Immature natural killer cell (primary cell): ENCODE measurements around the gene SLC2A11. TPM values are rescaled to one million over a fixed set of nuclear protein-coding genes. Genes with fewer than 3 reads are reported as not detected.
"Not testable (repeated sequence)": the region's sequence is repeated elsewhere in the genome, so short reads cannot be mapped to it uniquely, and the experiment has no call there.

ENCODE experiments used
- DNase-seq, 3 donors: peaks; one replicate each; pipeline ENCODE4 v3.0.0; 2022; ENCODE audit warnings: mixed read lengths in 1 of 3
- H3K27ac Mint-ChIP-seq, 6 donors: one replicate each; pipeline ENCODE4 v1.8.0; 2020; ENCODE audit warnings: mixed read lengths in 6 of 6, mild to moderate bottlenecking in 5 of 6, inconsistent platforms in 4 of 6, moderate library complexity in 3 of 6
- H3K27me3 Mint-ChIP-seq, 3 donors: one replicate each; pipeline ENCODE4 v1.8.0; 2020 to 2021; ENCODE audit warnings: low read depth in 3 of 3, mild to moderate bottlenecking in 3 of 3, mixed read lengths in 3 of 3, moderate library complexity in 3 of 3, inconsistent platforms in 1 of 3
- H3K36me3 Mint-ChIP-seq, 3 donors: one replicate each; pipeline ENCODE4 v1.8.0; 2020; ENCODE audit warnings: mixed read lengths in 3 of 3, inconsistent platforms in 2 of 3, mild to moderate bottlenecking in 2 of 3
- H3K4me1 Mint-ChIP-seq, 2 donors: one replicate each; pipeline ENCODE4 v1.8.0; 2020; ENCODE audit warnings: inconsistent platforms in 2 of 2, mild to moderate bottlenecking in 2 of 2, mixed read lengths in 2 of 2, moderate library complexity in 1 of 2
- H3K4me3 Mint-ChIP-seq, 5 donors: one replicate each; pipeline ENCODE4 v1.8.0; 2020; ENCODE audit warnings: mild to moderate bottlenecking in 5 of 5, mixed read lengths in 5 of 5, inconsistent platforms in 3 of 5, moderate library complexity in 3 of 5
- H3K9me3 Mint-ChIP-seq, 6 donors: one replicate each; pipeline ENCODE4 v1.8.0; 2020; ENCODE audit warnings: mild to moderate bottlenecking in 6 of 6, mixed read lengths in 6 of 6, inconsistent platforms in 4 of 6, moderate library complexity in 3 of 6
- polyA plus RNA-seq, 3 donors: library from polyadenylated mRNA; unstranded; fragments of 300-500 nt; fragmentation: Illumina TruSeq; gene quantifications; one replicate each; pipeline ENCODE4 v1.2.3, GENCODE V29; 2021

SLC2A11 gene
- polyA plus RNA-seq, 3 donors from 2014 or later: 0.48 to 3.0 (median 2.0) TPM

DNA sequence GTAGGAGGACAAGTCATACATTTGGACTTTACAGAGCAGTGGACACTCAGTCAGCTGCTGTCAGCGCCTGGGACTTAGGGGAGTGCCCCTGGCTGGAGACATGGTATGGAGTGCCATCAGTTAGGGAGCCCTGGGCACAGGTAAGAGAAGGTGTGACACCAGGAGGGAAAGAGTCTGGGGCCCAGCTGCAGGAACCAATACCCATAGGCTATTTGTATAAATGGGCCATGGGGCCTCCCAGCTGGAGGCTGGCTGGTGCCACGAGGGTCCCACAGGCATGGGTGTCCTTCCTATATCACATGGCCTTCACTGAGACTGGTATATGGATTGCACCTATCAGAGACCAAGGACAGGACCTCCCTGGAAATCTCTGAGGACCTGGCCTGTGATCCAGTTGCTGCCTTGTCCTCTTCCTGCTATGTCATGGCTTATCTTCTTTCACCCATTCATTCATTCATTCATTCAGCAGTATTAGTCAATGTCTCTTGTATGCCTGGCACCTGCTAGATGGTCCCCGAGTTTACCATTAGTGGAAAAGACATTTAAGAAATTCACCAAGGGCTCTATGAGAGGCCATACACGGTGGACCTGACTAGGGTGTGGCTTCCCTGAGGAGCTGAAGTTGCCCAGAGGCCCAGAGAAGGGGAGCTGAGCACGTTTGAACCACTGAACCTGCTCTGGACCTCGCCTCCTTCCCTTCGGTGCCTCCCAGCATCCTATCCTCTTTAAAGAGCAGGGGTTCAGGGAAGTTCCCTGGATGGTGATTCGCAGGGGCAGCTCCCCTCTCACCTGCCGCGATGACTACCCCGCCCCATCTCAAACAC is 35.7 kb downstream of the SLC2A11 start:
- peak overlapping the region; percentile 87 to 96 (median 94) for H3K27ac Mint-ChIP-seq
- no peak for DNase-seq
- peaks cover 0 to 6% (median 3%) of the 10 kb centered on the region in 3 donors for H3K27me3 Mint-ChIP-seq
- H3K4me1 Mint-ChIP-seq: peaks cover 20 to 26% of the 10 kb centered on the region in 2 donors
- H3K36me3 Mint-ChIP-seq: no peaks in the 10 kb centered on the region
- H3K9me3 Mint-ChIP-seq: no peaks in the 10 kb centered on the region
- peak overlapping the region; percentile 90 to 94 (median 91) for H3K4me3 Mint-ChIP-seq

DNA sequence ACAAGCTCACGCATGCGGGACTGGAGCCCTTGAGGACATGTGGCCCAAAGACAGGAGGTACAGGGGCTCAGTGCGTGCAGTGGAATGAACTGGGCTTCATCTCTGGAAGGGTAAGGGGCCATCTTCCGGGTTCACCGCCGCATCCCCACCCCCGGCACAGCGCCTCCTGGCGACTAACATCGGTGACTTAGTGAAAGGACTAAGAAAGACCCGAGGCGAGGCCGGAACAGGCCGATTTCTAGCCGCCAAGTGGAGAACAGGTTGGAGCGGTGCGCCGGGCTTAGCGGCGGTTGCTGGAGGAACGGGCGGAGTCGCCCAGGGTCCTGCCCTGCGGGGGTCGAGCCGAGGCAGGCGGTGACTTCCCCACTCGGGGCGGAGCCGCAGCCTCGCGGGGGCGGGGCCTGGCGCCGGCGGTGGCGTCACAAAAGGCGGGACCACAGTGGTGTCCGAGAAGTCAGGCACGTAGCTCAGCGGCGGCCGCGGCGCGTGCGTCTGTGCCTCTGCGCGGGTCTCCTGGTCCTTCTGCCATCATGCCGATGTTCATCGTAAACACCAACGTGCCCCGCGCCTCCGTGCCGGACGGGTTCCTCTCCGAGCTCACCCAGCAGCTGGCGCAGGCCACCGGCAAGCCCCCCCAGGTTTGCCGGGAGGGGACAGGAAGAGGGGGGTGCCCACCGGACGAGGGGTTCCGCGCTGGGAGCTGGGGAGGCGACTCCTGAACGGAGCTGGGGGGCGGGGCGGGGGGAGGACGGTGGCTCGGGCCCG is 36.5 kb downstream of the SLC2A11 start, which contains the start of gene MIF:
Gene MIF, plus strand, starts transcription at position 439 of the 765 bp plus-strand sequence. Its CDS starts 92 bp downstream, at position 531.
- Mint-ChIP-seq H3K27ac (peak within 1 kb of the TSS; percentile 87 to 96 (median 94)), H3K9me3 (no peaks in the 10 kb centered on the region), H3K27me3 (peaks cover 0 to 6% (median 3%) of the 10 kb centered on the region in 3 donors), H3K36me3 (no peaks in the 10 kb centered on the region), H3K4me3 (peak within 1 kb of the TSS; percentile 90 to 94 (median 91)), H3K4me1 (peaks cover 20 to 26% of the 10 kb centered on the region in 2 donors)
- peak; percentile 99 for DNase-seq

DNA sequence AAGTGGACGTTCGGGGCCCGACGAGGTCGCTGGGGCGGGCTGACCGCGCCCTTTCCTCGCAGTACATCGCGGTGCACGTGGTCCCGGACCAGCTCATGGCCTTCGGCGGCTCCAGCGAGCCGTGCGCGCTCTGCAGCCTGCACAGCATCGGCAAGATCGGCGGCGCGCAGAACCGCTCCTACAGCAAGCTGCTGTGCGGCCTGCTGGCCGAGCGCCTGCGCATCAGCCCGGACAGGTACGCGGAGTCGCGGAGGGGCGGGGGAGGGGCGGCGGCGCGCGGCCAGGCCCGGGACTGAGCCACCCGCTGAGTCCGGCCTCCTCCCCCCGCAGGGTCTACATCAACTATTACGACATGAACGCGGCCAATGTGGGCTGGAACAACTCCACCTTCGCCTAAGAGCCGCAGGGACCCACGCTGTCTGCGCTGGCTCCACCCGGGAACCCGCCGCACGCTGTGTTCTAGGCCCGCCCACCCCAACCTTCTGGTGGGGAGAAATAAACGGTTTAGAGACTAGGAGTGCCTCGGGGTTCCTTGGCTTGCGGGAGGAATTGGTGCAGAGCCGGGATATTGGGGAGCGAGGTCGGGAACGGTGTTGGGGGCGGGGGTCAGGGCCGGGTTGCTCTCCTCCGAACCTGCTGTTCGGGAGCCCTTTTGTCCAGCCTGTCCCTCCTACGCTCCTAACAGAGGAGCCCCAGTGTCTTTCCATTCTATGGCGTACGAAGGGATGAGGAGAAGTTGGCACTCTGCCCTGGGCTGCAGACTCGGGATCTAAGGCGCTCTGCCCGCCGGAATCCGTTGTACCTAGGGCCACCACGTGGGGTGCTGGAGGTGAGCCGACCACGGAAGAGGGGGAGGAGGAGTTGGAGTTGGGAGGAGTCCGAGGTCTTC is 37.3 kb downstream of the SLC2A11 start:
- Mint-ChIP-seq H3K4me3 (peak overlapping the region; percentile 85 to 94 (median 90)), H3K27ac (peak overlapping the region; percentile 65 to 93 (median 86)), H3K4me1 (peaks cover 20 to 26% of the 10 kb centered on the region in 2 donors), H3K9me3 (no peaks in the 10 kb centered on the region), H3K36me3 (peaks cover 0 to 3% (median 0%) of the 10 kb centered on the region in 3 donors), H3K27me3 (peaks cover 0 to 6% (median 3%) of the 10 kb centered on the region in 3 donors)
- DNase-seq: peak; percentile 41 to 46 (median 42)

DNA sequence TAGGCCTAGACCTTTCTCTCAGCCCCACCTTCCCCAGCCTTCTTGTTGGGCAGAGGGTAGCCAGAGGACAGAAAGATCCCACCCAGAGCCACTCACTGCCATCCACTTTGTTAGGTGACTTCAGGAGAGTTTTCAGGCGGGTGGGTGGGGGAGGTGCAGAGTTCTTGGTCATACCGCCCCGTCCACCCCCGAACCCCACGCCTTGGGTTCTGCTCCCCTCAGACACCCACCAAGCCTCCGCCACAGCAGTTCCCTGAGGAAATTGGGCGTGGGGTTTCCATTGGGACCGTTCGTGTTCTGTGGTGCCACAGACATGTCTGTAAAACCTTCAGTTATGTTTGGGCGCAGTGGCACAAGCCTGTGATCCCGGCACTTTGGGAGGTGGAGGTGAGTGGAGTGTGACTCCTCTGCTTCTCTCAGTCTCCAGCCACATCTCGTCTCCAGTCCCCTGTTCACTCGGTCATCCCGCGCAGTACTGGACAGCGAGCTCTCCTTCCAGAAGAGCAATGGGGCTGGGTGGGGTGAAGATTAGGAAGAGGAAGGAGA is 38.0 kb downstream of the SLC2A11 start:
- Mint-ChIP-seq H3K27me3 (peaks cover 0 to 6% (median 3%) of the 10 kb centered on the region in 3 donors), H3K4me3 (peak overlapping the region; percentile 85 to 94 (median 90)), H3K9me3 (no peaks in the 10 kb centered on the region), H3K36me3 (peaks cover 0 to 3% (median 2%) of the 10 kb centered on the region in 3 donors), H3K4me1 (peaks cover 20 to 26% of the 10 kb centered on the region in 2 donors), H3K27ac (peak overlapping the region in 5 of 6 donors; percentile 40 to 89 (median 82))
- DNase-seq: no peak

DNA sequence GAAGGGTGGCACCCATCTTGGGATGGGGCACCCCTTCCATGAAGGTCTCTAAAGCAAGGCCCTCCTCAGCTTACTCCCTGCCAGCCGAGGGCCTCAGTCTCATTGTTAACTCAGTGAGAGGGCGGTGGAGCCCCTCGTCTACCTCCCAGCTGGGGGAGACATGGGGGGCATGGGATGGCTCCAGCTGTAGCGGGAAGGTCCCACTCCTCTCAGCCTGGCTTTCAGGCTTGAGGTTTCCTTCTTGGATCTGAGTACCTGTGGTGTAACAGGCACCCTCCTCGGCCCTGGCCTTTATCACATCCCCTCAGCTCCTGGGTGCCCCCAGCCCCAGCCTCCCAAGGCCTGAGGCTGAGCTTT is 38.5 kb downstream of the SLC2A11 start:
- DNase-seq: no peak
- Mint-ChIP-seq H3K9me3 (no peaks in the 10 kb centered on the region), H3K4me1 (peaks cover 20 to 26% of the 10 kb centered on the region in 2 donors), H3K27me3 (peaks cover 0 to 9% (median 3%) of the 10 kb centered on the region in 3 donors), H3K36me3 (peaks cover 0 to 3% (median 3%) of the 10 kb centered on the region in 3 donors), H3K4me3 (peak overlapping the region; percentile 41 to 94 (median 90)), H3K27ac (peak overlapping the region in 2 of 6 donors; percentile 40 to 77)

DNA sequence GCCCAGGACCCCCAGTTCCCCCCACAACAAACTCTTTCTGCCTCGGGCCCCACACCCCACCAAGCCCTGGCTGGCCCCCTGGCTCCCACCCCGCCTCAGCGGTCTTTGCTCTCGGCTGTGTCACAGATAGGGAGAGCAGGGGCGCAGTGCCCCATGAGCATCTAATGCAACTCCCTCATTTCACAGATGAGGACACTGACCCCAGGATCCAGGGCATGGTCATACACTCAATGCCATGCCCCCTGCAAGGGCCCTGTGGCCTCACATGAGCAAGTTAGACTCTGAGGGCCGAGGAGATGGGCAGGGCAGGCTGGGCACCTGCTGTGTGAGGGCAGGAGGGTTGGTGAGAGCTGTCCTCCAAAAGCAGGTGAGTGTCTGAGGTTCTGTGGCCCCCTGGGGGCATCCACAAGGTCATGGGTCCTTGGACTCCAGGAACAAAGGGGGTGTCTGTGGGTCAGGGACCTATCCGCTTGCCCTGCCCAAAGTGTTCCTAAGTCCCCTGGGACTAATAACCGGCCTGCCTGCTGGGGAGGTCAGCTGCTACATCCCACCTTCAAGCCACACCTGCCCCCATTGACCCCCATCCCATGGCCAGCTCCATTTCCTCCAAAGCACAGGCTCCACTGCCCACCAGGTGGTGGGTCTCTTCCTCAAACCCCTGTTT is 39.0 kb downstream of the SLC2A11 start:
- H3K36me3 Mint-ChIP-seq: peaks cover 0 to 3% (median 3%) of the 10 kb centered on the region in 3 donors
- peaks cover 20 to 26% of the 10 kb centered on the region in 2 donors for H3K4me1 Mint-ChIP-seq
- DNase-seq: no peak
- H3K9me3 Mint-ChIP-seq: no peaks in the 10 kb centered on the region
- peak overlapping the region; percentile 15 to 50 (median 33) for H3K4me3 Mint-ChIP-seq
- H3K27me3 Mint-ChIP-seq: peaks cover 0 to 9% (median 2%) of the 10 kb centered on the region in 3 donors
- H3K27ac Mint-ChIP-seq: no peak overlapping the region

DNA sequence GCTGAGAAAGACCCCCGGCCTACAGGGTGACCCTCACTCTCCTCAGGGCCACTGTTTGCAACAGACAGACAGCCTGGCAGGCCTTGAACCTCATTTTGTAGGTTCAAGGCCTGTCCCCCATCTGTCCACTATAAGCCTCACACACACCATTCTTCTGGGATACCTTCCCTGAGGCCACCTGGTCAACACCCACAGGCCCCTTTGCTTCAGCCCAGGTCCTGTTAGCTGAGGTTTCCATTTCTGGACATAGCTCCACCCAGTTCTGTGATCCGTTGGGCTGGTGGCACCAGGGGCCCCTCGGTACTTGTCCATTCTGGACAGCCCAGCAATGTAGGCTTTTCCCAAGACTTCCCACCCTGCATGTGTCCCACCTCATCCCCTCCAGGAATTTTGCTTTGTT is 39.6 kb downstream of the SLC2A11 start:
- H3K27ac Mint-ChIP-seq: no peak overlapping the region
- H3K4me3 Mint-ChIP-seq: peak overlapping the region in 3 of 5 donors; percentile 23 to 50 (median 49)
- H3K27me3 Mint-ChIP-seq: peaks cover 0 to 9% (median 2%) of the 10 kb centered on the region in 3 donors
- H3K4me1 Mint-ChIP-seq: peaks cover 20 to 26% of the 10 kb centered on the region in 2 donors
- peaks cover 0 to 3% (median 3%) of the 10 kb centered on the region in 3 donors for H3K36me3 Mint-ChIP-seq
- no peak for DNase-seq
- H3K9me3 Mint-ChIP-seq: no peaks in the 10 kb centered on the region

DNA sequence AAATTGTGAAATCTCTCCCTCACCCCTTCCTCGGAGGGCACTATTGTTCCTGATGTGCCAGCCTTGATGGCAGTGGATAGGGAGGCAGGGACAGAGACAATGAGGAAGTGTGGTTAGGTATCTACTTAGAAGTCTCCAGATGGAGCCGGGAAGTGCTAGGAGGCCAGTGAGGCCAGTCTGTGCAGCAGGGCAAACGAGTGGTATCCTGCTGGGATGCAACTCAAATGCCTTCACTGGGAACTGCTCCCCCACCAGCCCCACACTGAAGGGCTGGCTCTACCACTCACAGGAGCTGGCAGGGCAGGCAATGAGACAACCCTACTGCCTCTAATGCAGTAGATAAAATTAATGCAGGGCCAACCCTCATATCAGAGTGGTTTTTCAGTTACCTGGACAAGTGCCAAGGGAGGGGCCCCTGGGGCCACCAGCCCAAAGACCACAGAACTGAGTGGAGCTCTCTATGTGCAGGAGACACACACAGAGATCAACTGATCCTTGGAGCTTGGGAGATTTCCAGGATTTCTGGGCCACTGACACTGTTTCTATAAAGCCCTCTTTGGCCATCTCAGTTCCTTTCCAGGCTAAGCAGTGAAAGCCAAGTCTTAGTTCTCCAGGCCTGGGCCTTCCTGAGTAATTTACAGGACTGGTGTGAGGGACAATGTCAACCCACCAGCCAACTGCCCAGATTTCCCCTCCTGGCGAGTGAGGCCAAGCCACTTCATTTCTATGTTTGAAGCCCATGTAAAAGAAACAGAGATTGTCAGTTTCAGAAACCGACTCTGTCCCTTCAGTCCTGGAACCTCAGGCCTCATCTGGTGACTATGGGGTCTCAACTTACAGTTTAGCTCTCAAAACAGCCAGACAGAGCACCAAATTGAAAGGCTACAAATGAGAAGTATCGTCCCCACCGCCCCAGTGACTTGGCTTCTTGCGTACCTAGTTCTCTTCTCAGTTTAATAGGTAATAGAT is 40.6 kb downstream of the SLC2A11 start:
- peaks cover 0 to 9% (median 2%) of the 10 kb centered on the region in 3 donors for H3K27me3 Mint-ChIP-seq
- no peak overlapping the region for H3K4me3 Mint-ChIP-seq
- DNase-seq: no peak
- peaks cover 0 to 3% (median 3%) of the 10 kb centered on the region in 3 donors for H3K36me3 Mint-ChIP-seq
- no peak overlapping the region for H3K27ac Mint-ChIP-seq
- no peaks in the 10 kb centered on the region for H3K9me3 Mint-ChIP-seq
- H3K4me1 Mint-ChIP-seq: peaks cover 20 to 22% of the 10 kb centered on the region in 2 donors

DNA sequence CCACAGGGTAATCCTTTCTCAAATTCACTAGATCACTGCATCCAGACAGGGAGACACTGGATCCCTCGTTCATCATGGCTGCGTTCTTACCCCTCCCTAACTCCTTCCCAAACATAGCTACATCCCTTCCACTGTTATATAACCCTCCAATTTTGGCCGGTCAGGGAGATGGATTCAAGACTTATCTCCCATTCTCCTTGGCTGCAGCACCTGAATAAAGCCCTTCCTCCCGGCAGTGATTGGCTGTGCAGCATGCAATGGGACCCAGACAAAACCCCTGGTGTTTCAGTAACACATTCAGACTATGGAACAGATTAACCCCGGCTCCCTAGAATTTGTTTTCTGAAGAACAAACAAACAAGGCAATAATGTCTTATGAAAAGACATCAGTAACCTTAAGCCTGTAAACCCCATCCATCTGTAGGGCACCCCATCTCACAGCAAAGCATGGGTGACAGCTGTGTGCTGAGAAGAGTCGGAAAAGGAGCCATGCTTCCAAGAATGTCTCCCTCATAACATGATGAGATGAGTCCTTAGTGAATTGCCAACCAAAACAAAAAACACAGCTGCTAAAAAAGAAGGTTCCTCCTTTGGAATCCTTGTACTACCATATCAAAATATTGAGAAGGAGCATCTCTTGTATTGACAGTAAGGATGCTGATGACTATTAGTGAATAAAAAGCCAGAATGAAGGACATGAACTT is 41.5 kb downstream of the SLC2A11 start:
- DNase-seq: no peak
- H3K4me1 Mint-ChIP-seq: peaks cover 13 to 14% of the 10 kb centered on the region in 2 donors
- H3K9me3 Mint-ChIP-seq: no peaks in the 10 kb centered on the region
- H3K4me3 Mint-ChIP-seq: no peak overlapping the region
- H3K27me3 Mint-ChIP-seq: peaks cover 0 to 8% (median 4%) of the 10 kb centered on the region in 3 donors
- peaks cover 0 to 3% (median 3%) of the 10 kb centered on the region in 3 donors for H3K36me3 Mint-ChIP-seq
- peak overlapping the region in 1 of 6 donors; percentile 8 for H3K27ac Mint-ChIP-seq

DNA sequence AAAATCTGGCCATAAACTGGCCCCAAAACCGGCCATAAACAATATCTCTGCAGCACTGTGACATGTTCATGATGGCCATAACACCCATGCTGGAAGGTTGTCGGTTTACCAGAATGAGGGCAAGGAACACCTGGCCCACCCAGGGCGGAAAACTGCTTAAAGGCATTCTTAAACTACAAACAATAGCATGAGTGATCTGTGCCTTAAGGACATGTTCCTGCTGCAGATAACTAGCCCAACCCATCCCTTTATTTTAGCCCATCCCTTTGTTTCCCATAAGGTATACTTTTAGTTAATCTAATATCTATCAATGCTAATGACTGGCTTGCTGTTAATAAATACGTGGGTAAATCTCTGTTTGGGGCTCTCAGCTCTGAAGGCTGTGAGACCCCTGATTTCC is 42.6 kb downstream of the SLC2A11 start:
- not testable (repeated sequence) for DNase-seq, H3K4me1 Mint-ChIP-seq, H3K36me3 Mint-ChIP-seq, H3K27me3 Mint-ChIP-seq, H3K27ac Mint-ChIP-seq, H3K4me3 Mint-ChIP-seq, H3K9me3 Mint-ChIP-seq

DNA sequence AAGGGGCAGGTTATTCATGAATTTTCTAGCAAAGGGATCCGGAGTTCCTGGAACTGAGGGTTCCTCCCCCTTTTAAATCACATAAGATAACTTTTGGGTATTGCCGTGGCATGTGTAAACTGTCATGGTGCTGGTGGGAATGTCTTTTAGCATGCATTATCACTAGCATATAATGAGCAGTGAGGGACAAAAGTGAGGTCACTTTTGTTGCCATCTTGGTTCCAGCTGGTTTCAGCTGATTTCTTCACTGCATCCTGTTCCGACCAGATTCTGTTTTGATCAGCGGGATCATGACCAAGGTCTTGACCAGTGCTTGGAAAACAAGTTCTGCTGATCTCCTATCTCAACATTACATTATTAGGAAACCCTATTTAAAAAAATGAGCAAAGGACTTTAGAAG is 43.9 kb downstream of the SLC2A11 start:
- DNase-seq: no peak
- Mint-ChIP-seq H3K4me3 (no peak overlapping the region), H3K27me3 (peaks cover 0 to 3% (median 1%) of the 10 kb centered on the region in 3 donors), H3K4me1 (no peaks in the 10 kb centered on the region), H3K27ac (no peak overlapping the region), H3K36me3 (peaks cover 0 to 3% (median 3%) of the 10 kb centered on the region in 3 donors), H3K9me3 (no peaks in the 10 kb centered on the region)
